ENCODE results near the gene PHLDB2.

The PHLDB2 gene

GRCh38 chr3:111852540-111852939 is 6.5 kb upstream of the PHLDB2 start:
- DNase-seq, result no peak

- DNase-seq, result no peak
Observed at GRCh38 chr3:111853068-111853467, 6.0 kb upstream of the PHLDB2 start.

GRCh38 chr3:111854990-111855389 is 4.1 kb upstream of the PHLDB2 start:
- no peak for DNase-seq

- DNase-seq, result no peak
Observed at GRCh38 chr3:111856501-111856900, 2.6 kb upstream of the PHLDB2 start.

- DNase-seq, result no peak
Observed at GRCh38 chr3:111857474-111857873, 1.6 kb upstream of the PHLDB2 start.

GRCh38 chr3:111858642-111859041 is 423 bp upstream of the PHLDB2 start:
- DNase-seq, result no peak

- peak; percentile 63 for DNase-seq
Observed at GRCh38 chr3:111859974-111860859, 1.2 kb downstream of the PHLDB2 start.

GRCh38 chr3:111861391-111861790 is 2.3 kb downstream of the PHLDB2 start:
- no peak for DNase-seq

- no peak for DNase-seq
Observed at GRCh38 chr3:111862415-111862814, 3.4 kb downstream of the PHLDB2 start.

GRCh38 chr3:111862974-111863373 is 3.9 kb downstream of the PHLDB2 start:
- DNase-seq, result no peak

GRCh38 chr3:111863942-111864694 is 5.1 kb downstream of the PHLDB2 start:
- DNase-seq, result no peak

GRCh38 chr3:111864821-111865656 is 6.0 kb downstream of the PHLDB2 start:
- no peak for DNase-seq

GRCh38 chr3:111867889-111868426 is 8.9 kb downstream of the PHLDB2 start:
- no peak for DNase-seq

- DNase-seq, result no peak
Observed at GRCh38 chr3:111870620-111871019, 11.6 kb downstream of the PHLDB2 start.

GRCh38 chr3:111871809-111872623 is 13.0 kb downstream of the PHLDB2 start:
- no peak for DNase-seq

- no peak for DNase-seq
Observed at GRCh38 chr3:111872979-111873378, 13.9 kb downstream of the PHLDB2 start.

- DNase-seq, result no peak
Observed at GRCh38 chr3:111874177-111874820, 15.2 kb downstream of the PHLDB2 start.

- no peak for DNase-seq
Observed at GRCh38 chr3:111881480-111881879, 22.4 kb downstream of the PHLDB2 start.

GRCh38 chr3:111882194-111882593 is 23.1 kb downstream of the PHLDB2 start:
- DNase-seq, result no peak

- no peak for DNase-seq
Observed at GRCh38 chr3:111882799-111883198, 23.7 kb downstream of the PHLDB2 start.

- DNase-seq, result no peak
Observed at GRCh38 chr3:111884411-111885018, 25.4 kb downstream of the PHLDB2 start.

All from stimulated activated CD4-positive, alpha-beta T cell treated with anti-CD3 and anti-CD28 coated beads, Interleukin-15, amount 100 ng/mL, for 24 hours (primary cell).